Lower leg skin (tissue), 4 donors: ENCODE results near the gene RFX5. TPM values are rescaled to one million over a fixed set of nuclear protein-coding genes. Genes with fewer than 3 reads are reported as not detected.

Experiments used
- DNase-seq, 2 donors: peaks; one replicate each; pipeline ENCODE4 v3.0.0-alpha.2; 2019; ENCODE audit warnings: low spot score in 2 of 2
- H3K4me3 ChIP-seq: fragments of 200-600 bp; sonication (generic); 2 replicates; pipeline ENCODE4 v1.5.1; 2017; ENCODE audit warnings: mild to moderate bottlenecking, low read depth; ENCODE audit not compliant: poor library complexity, severe bottlenecking
- POLR2A ChIP-seq, 2 donors: fragments of 450-650 bp; IDR thresholded peaks; one replicate each; pipeline ENCODE4 v1.6.1; 2016 to 2017; ENCODE audit warnings: antibody characterized with exemption in 2 of 2, mild to moderate bottlenecking in 1 of 2, moderate library complexity in 1 of 2
- WGBS, 2 donors: methylation state at CpG; one replicate each; pipeline ENCODE4 v1.1.5; 2018; 5-methylcytosine and 5-hydroxymethylcytosine counted together
- intact Hi-C: fragments of 100-400 bp; cut with DNase I; formaldehyde crosslinking; loops from one replicate; pipeline ENCODE4 v1.15.0; 2023; ENCODE audit warnings: low total_unique reads
- total RNA-seq, 4 donors: library from RNA; depleted of rRNA; stranded (reverse); fragments of >200 nt; gene quantifications; one replicate each; pipeline ENCODE4 v1.1.0, GENCODE V29; 2016
- TF ChIP-seq, protein P1 (sequence below), 3 donors: fragments of 450-650 bp; IDR thresholded peaks; one replicate each; pipeline ENCODE4 v1.5.1; 2016; ENCODE audit warnings: antibody characterized with exemption in 3 of 3, mild to moderate bottlenecking in 3 of 3, moderate library complexity in 2 of 3

RFX5 gene
- total RNA-seq, 4 donors from 2014 or later: 13.2 to 23.2 (median 16.7) TPM

DNA sequence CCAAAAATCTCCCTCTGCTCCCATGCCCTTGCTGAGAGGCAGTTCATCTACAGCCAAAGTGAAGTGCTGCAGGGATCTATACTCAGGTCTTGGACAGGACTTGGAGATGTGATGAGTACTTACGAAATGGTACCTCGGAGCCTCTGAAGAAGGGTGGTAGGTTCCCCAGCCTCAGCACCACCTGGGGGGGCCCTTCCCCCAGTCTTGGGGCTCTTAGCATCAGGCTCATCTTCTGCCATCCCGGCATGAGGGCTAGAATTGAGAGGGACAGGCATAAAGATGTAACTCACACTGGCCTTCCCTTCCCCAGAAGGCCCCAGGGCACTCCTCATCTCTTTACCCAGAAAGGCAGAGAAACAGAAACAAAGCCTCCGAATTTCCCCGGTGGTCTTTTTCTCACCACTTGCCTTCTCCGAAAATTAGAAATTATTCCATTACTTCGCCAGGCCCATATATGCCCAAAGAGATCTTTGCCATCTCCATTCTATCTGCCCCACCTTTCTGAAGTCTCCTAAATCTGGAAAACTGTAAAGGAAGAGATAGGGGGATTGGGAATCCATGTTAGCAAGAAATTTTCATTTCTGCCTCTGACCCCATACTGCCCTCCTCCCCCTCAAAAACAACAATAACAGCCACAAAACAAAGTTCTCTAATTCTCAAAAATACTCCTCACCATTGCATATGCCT lies 827 bp downstream of the RFX5 start:
- intact Hi-C loops: no loop called here
- 55 to 58% methylated on average over 7 of the region's 7 CpGs for WGBS, 2 donors
- DNase-seq: no peak
- peak overlapping the region; percentile 51 for H3K4me3 ChIP-seq
- TF ChIP-seq, protein P1, sequence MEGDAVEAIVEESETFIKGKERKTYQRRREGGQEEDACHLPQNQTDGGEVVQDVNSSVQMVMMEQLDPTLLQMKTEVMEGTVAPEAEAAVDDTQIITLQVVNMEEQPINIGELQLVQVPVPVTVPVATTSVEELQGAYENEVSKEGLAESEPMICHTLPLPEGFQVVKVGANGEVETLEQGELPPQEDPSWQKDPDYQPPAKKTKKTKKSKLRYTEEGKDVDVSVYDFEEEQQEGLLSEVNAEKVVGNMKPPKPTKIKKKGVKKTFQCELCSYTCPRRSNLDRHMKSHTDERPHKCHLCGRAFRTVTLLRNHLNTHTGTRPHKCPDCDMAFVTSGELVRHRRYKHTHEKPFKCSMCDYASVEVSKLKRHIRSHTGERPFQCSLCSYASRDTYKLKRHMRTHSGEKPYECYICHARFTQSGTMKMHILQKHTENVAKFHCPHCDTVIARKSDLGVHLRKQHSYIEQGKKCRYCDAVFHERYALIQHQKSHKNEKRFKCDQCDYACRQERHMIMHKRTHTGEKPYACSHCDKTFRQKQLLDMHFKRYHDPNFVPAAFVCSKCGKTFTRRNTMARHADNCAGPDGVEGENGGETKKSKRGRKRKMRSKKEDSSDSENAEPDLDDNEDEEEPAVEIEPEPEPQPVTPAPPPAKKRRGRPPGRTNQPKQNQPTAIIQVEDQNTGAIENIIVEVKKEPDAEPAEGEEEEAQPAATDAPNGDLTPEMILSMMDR (IDR thresholded peaks at IDR 0.05): no peak
- no peak for TF ChIP-seq POLR2A (IDR thresholded peaks at IDR 0.05)

DNA sequence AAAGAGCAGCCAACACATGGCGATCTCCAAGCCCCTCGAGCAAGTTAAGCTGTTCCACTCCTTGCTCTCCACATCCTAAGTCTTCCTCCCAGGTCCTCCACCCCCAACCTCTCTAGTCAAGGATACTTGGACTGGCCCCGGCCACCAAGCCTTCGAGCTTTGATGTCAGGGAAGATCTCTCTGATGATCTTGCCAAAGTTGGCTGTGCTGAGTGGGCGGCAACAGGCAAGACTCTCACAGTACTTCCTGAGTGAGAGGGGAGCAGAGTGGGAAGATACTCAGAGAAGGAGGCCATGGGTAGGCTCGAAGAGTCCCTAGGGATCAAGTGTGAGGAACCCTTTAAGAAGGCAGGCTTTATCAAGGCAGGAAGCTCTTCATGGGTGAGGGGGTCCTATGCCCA lies 2.8 kb downstream of the RFX5 start:
- intact Hi-C loops: no loop called here
- TF ChIP-seq, protein P1 (IDR thresholded peaks at IDR 0.05): no peak
- TF ChIP-seq POLR2A (IDR thresholded peaks at IDR 0.05): no peak
- WGBS, 2 donors: 82 to 86% methylated on average over 6 of the region's 6 CpGs
- H3K4me3 ChIP-seq: no peak overlapping the region
- no peak for DNase-seq

DNA sequence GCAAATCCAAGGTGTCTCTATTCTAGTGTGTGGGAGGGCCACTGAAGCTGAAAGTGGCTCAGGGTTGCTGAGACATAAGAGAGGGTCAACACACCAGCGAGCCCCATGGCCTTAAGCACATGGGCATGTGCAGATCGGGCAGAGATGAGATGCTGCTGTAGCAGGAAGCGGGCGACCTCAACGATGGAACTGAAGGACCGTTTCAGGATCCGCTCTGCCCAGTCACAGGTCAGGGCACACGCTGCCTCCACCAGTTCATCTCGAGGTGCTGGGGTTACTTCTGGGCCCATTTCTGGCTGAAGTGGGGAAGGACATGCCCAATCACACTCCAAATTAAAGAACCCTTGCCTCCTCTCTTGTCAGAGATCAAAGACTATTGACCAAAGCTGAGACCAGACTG lies 3.5 kb downstream of the RFX5 start:
- DNase-seq: no peak
- 78 to 81% methylated on average over 9 of the region's 9 CpGs for WGBS, 2 donors
- H3K4me3 ChIP-seq: no peak overlapping the region
- intact Hi-C loops: no loop called here
- TF ChIP-seq POLR2A (IDR thresholded peaks at IDR 0.05): no peak
- TF ChIP-seq, protein P1 (IDR thresholded peaks at IDR 0.05): no peak

GRCh38 chr1:151342569-151342968 lies 4.5 kb downstream of the RFX5 start:
- WGBS, 2 donors: 83 to 88% methylated on average over 6 of the region's 6 CpGs
- no peak for TF ChIP-seq POLR2A (IDR thresholded peaks at IDR 0.05)
- TF ChIP-seq, protein P1 (IDR thresholded peaks at IDR 0.05): no peak
- DNase-seq: no peak
- intact Hi-C loops: no loop called here
- no peak overlapping the region for H3K4me3 ChIP-seq

DNA sequence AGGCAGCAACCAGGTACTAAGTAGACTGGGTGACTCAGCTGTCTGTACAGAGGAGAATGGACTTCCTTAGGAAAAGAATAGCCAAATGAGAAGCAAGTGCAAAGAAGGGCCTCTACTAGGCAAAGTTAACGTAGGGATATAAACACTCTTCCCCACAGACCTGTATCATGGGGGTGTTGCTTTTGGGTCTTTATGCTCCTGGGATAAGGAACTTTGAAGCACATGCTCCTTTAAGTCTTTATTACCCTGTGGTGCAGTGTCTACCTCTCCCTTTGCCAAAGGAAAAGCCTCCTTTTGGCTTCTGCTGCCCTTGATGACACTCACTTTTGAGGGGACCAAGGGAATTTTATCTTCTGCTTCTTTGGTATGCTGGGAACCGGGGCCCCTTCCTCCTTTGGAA lies 5.0 kb downstream of the RFX5 start:
- intact Hi-C loops: no loop called here
- no peak for DNase-seq
- 96% methylated on average over 2 of the region's 2 CpGs for WGBS, 2 donors
- TF ChIP-seq, protein P1 (IDR thresholded peaks at IDR 0.05): no peak
- no peak for TF ChIP-seq POLR2A (IDR thresholded peaks at IDR 0.05)
- H3K4me3 ChIP-seq: no peak overlapping the region
